Upper lobe of left lung (tissue), 6 donors: ENCODE data around the gene SCGB3A1. TPM values are rescaled to one million over a fixed set of nuclear protein-coding genes. Genes with fewer than 3 reads are reported as not detected.

Experiments
- ATAC-seq, 2 donors: fragments of 200-7000 bp; cut with Tn5 transposase; one replicate each; pipeline ENCODE4 v1.9.1; 2022; ENCODE audit warnings: mild to moderate bottlenecking in 2 of 2, moderate library complexity in 2 of 2; ENCODE audit not compliant: low FRiP score in 2 of 2
- DNase-seq, 2 donors: peaks; one replicate each; pipeline ENCODE4 v3.0.0-alpha.2; 2019 to 2020
- H3K27ac ChIP-seq, 4 donors: fragments of 200-600 bp; sonication (generic); one replicate each; pipeline ENCODE4 v1.5.1; 2016 to 2019
- H3K27me3 ChIP-seq, 4 donors: fragments of 200-600 bp; sonication (generic); one replicate each; pipeline ENCODE4 v1.5.1; 2017 to 2019
- H3K36me3 ChIP-seq, 4 donors: fragments of 200-600 bp; sonication (generic); one replicate each; pipeline ENCODE4 v1.5.1; 2016 to 2019
- H3K4me1 ChIP-seq, 4 donors: fragments of 200-600 bp; sonication (generic); one replicate each; pipeline ENCODE4 v1.5.1; 2018 to 2019
- H3K4me3 ChIP-seq, 4 donors: fragments of 200-600 bp; sonication (generic); one replicate each; pipeline ENCODE4 v1.5.1; 2017 to 2019; ENCODE audit warnings: mild to moderate bottlenecking in 2 of 4, moderate library complexity in 1 of 4
- H3K9me3 ChIP-seq, 4 donors: fragments of 200-600 bp; sonication (generic); one replicate each; pipeline ENCODE4 v1.5.1; 2018 to 2019
- CTCF ChIP-seq, 6 experiments: fragments of 450-650 bp in 4 of 6; fragments of 200-600 bp in 2 of 6; sonication (generic) in 2 of 6; IDR thresholded peaks; one replicate each; pipeline ENCODE4 v1.5.1; 2016 to 2019; ENCODE audit warnings: antibody characterized with exemption in 6 of 6
- EP300 ChIP-seq, 4 donors: sonication (generic); formaldehyde crosslinking; IDR thresholded peaks; one replicate each; pipeline ENCODE4 v1.5.1; 2017; ENCODE audit warnings: antibody characterized with exemption in 4 of 4, control low read depth in 2 of 4
- POLR2A ChIP-seq, 4 donors: fragments of 450-650 bp; IDR thresholded peaks; one replicate each; pipeline ENCODE4 v1.5.1; 2016 to 2017; ENCODE audit warnings: antibody characterized with exemption in 4 of 4, mild to moderate bottlenecking in 2 of 4
- POLR2AphosphoS5 ChIP-seq, 2 donors: sonication (generic); formaldehyde crosslinking; IDR thresholded peaks; one replicate each; pipeline ENCODE4 v1.5.1; 2017; ENCODE audit warnings: antibody characterized with exemption in 2 of 2
- WGBS, 2 donors: methylation state at CpG; one replicate each; pipeline ENCODE4 v1.1.5; 2017 to 2018; 5-methylcytosine and 5-hydroxymethylcytosine counted together
- total RNA-seq, 6 donors: library from RNA; depleted of rRNA in 4 of 6; stranded (reverse); fragments of >200 nt in 4 of 6; gene quantifications; one replicate each; pipeline versions ENCODE4 v1.1.0 to v1.2.1, GENCODE V29; 2016 to 2021
- donor health status: DM: no; HTN: no; CAD: no; lungs with moderate emphysema.
- donor health status: DM: no; HTN: yes; CAD: no; lungs with severe emphysema.

Gene SCGB3A1
- total RNA-seq = 100 to 1,000 TPM; 232 to 940 (median 596) TPM

- peaks cover 14 to 38% (median 30%) of the 10 kb centered on the region in 4 donors for H3K4me1 ChIP-seq
- ATAC-seq (peak in 1 of 2 donors; percentile 21), DNase-seq (peak; percentile 44 to 89)
- H3K27ac ChIP-seq = peak within 1 kb of the TSS in 2 of 4 donors; percentile 50 to 67
- H3K4me3 ChIP-seq = peak within 1 kb of the TSS; percentile 29 to 45 (median 39)
- WGBS, 2 donors = 0 to 40% methylated on average over 5 to 6 of the region's 60 CpGs
- no peaks in the 10 kb centered on the region for H3K9me3 ChIP-seq
- peak in 1 of 4 donors; percentile 64 for TF ChIP-seq POLR2A (IDR thresholded peaks at IDR 0.05)
- TF ChIP-seq EP300 (IDR thresholded peaks at IDR 0.05) = no peak
- no peak for TF ChIP-seq CTCF (IDR thresholded peaks at IDR 0.05)
- no peaks in the 10 kb centered on the region for H3K36me3 ChIP-seq
- peaks cover 0 to 19% (median 11%) of the 10 kb centered on the region in 4 donors for H3K27me3 ChIP-seq
Observed at GRCh38 chr5:180591311-180591887, at the start of gene SCGB3A1. Gene SCGB3A1, minus strand, starts transcription at chr5:180591499. Its CDS starts 37 bp downstream, at chr5:180591462.

- ATAC-seq = no peak
- no peak overlapping the region for H3K4me3 ChIP-seq
- 70 to 90% methylated on average over 6 of the region's 6 CpGs for WGBS, 2 donors
- H3K27me3 ChIP-seq = no peaks in the 10 kb centered on the region
- no peaks in the 10 kb centered on the region for H3K9me3 ChIP-seq
- peaks cover 4 to 19% (median 7%) of the 10 kb centered on the region in 4 donors for H3K4me1 ChIP-seq
- H3K27ac ChIP-seq = peak overlapping the region in 3 of 4 donors; percentile 51 to 68 (median 53)
- TF ChIP-seq POLR2A (IDR thresholded peaks at IDR 0.05) (no peak), EP300 (IDR thresholded peaks at IDR 0.05) (no peak), CTCF (IDR thresholded peaks at IDR 0.05) (no peak), POLR2AphosphoS5 (IDR thresholded peaks at IDR 0.05) (no peak)
- DNase-seq = no peak
- no peaks in the 10 kb centered on the region for H3K36me3 ChIP-seq
Observed at GRCh38 chr5:180640611-180640860, 49.2 kb upstream of the SCGB3A1 start.

GRCh38 chr5:180639741-180640610, 48.7 kb upstream of the SCGB3A1 start:
- Histone ChIP-seq H3K27me3 (no peaks in the 10 kb centered on the region), H3K27ac (peak overlapping the region in 3 of 4 donors; percentile 51 to 68 (median 53)), H3K9me3 (no peaks in the 10 kb centered on the region), H3K36me3 (no peaks in the 10 kb centered on the region), H3K4me3 (no peak overlapping the region), H3K4me1 (peaks cover 0 to 15% (median 5%) of the 10 kb centered on the region in 4 donors)
- DNase-seq = peak; percentile 19 to 78
- ATAC-seq = peak; percentile 4 to 8
- no peak for TF ChIP-seq CTCF (IDR thresholded peaks at IDR 0.05)
- TF ChIP-seq POLR2AphosphoS5 (IDR thresholded peaks at IDR 0.05) = peak; percentile 10 to 23
- TF ChIP-seq EP300 (IDR thresholded peaks at IDR 0.05) = no peak
- TF ChIP-seq POLR2A (IDR thresholded peaks at IDR 0.05) = no peak
- 41 to 60% methylated on average over 6 to 26 of the region's 27 CpGs for WGBS, 2 donors

GRCh38 chr5:180639287-180639686, 48.0 kb upstream of the SCGB3A1 start:
- Histone ChIP-seq H3K27me3 (no peaks in the 10 kb centered on the region), H3K4me1 (peaks cover 0 to 10% (median 4%) of the 10 kb centered on the region in 4 donors), H3K36me3 (no peaks in the 10 kb centered on the region), H3K9me3 (no peaks in the 10 kb centered on the region), H3K27ac (no peak overlapping the region), H3K4me3 (no peak overlapping the region)
- ATAC-seq = no peak
- TF ChIP-seq POLR2AphosphoS5 (IDR thresholded peaks at IDR 0.05) = no peak
- no peak for TF ChIP-seq CTCF (IDR thresholded peaks at IDR 0.05)
- TF ChIP-seq POLR2A (IDR thresholded peaks at IDR 0.05) = no peak
- no peak for TF ChIP-seq EP300 (IDR thresholded peaks at IDR 0.05)
- no peak for DNase-seq
- WGBS, 2 donors = 58 to 63% methylated on average over 3 of the region's 3 CpGs
